ENCODE data around the gene PES1.
"Not testable (repeated sequence)": the region's sequence is repeated elsewhere in the genome, so short reads cannot be mapped to it uniquely, and the experiment has no call there.

Gene PES1

DNA sequence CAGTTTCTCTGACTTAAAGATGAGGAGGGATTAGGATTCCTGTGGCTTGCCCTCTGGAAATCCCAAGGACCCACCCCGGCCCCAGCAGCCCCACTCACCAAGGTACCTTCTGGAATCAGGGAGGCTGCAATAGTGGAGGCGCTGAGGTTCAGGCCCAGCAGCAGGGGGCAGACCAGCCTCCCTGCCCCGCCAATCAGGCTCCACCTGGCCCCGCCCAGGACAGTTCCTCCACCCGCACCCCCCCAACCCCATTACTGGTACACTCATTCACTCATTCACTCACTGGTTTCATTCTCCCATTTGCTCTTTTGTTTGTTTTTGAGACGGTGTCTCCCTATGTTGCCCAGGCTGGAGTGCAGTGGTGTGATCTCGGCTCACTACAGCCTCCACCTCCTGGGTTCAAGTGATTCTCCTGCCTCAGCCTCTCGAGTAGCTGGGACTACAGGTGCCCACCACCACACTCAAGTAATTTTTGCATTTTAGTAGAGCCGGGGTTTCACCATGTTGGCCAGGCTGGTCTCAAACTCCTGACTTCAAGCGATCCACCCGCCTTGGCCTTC is 31.0 kb downstream of the PES1 start:
- not testable (repeated sequence) for DNase-seq (ENCODE audit: low read depth); H3K4me3 ChIP-seq (ENCODE audit: low read length)
- TF ChIP-seq, protein P1, sequence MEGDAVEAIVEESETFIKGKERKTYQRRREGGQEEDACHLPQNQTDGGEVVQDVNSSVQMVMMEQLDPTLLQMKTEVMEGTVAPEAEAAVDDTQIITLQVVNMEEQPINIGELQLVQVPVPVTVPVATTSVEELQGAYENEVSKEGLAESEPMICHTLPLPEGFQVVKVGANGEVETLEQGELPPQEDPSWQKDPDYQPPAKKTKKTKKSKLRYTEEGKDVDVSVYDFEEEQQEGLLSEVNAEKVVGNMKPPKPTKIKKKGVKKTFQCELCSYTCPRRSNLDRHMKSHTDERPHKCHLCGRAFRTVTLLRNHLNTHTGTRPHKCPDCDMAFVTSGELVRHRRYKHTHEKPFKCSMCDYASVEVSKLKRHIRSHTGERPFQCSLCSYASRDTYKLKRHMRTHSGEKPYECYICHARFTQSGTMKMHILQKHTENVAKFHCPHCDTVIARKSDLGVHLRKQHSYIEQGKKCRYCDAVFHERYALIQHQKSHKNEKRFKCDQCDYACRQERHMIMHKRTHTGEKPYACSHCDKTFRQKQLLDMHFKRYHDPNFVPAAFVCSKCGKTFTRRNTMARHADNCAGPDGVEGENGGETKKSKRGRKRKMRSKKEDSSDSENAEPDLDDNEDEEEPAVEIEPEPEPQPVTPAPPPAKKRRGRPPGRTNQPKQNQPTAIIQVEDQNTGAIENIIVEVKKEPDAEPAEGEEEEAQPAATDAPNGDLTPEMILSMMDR (conservative IDR thresholded peaks at IDR 0.05; ENCODE audit: low read depth, low read length), result peak; percentile 20

DNA sequence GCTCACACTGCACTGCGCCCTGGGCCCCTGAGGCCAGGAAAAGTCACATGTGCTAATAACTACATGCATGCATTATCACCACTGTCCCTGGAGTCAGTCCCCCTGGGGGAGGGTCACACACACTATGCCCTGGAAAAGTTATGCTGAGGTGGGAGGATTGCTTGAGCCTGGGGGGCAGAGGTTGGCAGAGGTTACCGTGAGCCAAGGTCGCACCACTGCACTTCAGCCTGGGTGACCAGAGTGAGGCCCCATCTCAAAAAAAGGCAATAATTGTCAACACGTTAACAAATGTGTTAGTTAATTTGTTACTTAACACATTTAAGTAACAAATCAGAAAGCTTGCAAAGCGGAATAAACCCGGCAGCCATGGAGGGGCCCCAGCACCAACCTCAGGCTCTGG is 31.8 kb downstream of the PES1 start:
- DNase-seq (ENCODE audit: low read depth), result no peak
- TF ChIP-seq, protein P1 (conservative IDR thresholded peaks at IDR 0.05; ENCODE audit: low read depth, low read length), result no peak
- no peak overlapping the region for H3K4me3 ChIP-seq (ENCODE audit: low read length)

DNA sequence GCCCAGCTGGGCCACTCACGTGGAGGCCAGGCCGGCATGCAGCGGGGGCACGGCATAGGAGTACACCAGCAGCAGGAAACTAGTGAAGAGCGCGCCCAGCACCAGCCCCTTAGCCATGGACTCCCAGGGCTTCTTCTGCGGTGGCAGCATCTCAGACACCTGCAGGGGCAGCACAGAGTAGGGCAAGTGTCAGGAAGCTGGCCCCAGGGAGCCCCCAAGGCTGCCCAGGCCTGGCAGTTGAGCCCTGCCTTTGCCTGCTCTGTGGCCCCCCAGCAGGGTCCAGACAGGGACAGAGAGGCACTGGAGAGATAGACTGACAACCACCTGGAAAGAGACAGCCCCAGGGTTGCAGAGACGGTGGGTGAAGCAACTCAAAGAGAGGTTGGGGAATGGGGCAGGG is 34.5 kb downstream of the PES1 start:
- TF ChIP-seq, protein P1 (conservative IDR thresholded peaks at IDR 0.05; ENCODE audit: low read depth, low read length), result no peak
- DNase-seq (ENCODE audit: low read depth), result no peak
- H3K4me3 ChIP-seq (ENCODE audit: low read length), result no peak overlapping the region

DNA sequence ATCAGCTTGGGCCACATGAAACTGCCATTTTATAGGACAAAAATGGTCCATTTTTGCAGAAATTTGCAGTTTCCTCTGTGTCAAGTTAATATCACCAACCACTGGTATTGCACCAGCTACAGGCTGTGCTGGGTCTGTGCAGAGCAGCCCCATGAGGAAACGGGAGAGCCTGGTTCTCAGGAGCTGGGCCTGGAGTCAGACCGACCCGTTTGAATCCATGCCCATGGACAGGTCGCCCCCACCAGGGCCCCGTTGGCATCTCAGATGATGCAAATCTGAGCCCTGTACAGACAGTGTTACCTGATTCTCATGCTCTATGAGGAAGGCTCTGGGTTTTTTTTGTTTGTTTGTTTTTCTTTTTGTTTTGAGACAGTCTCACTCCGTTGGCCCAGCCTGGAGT is 35.3 kb downstream of the PES1 start:
- TF ChIP-seq, protein P1 (conservative IDR thresholded peaks at IDR 0.05; ENCODE audit: low read depth, low read length), result peak; percentile 22
- DNase-seq (ENCODE audit: low read depth), result no peak
- H3K4me3 ChIP-seq (ENCODE audit: low read length), result no peak overlapping the region

DNA sequence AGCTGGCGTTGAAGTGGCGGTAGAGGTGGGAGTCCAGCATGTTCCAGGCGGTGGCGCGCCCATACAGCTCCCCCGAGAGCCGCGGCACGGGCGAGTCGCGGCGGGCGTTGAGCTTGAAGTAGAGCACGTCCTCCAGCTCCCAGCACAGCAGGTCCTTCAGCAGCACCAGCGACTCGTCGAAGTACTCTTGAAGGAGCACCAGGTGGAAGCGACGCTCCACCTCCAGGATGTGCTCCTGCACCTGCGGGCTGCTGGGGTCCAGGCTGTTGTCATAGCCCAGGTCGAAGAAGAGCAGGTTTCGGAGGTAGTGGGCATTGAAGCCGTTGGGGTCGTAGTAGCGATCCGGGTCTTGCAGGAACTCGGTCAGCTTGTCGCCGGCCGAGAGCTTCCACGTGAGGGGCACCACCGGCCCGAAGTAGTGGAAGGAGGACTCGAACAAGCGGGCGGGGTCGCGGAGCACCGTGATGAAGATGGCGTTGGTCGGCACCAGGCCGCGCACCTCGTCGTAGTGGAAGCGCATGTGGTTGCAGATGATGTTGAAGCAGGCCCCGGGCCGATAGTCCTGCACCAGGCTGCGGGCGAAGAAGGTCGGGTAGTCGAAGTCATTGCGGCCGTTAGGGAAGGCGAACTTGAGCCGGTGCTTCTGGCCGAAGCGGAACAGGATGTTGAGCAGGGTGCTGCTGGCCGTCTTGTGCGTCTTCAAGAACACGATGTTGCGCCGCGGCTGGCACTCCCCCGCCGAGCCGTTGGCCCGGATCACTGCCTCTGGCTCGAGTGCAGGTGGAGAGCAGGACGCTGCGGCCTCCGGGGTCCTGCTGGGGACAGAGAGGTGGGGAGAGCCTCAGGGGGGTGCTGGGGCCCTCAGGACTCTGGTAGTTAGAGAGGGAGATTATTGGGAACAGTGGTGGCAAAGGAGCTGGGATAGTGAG is 36.2 kb downstream of the PES1 start:
- TF ChIP-seq, protein P1 (conservative IDR thresholded peaks at IDR 0.05; ENCODE audit: low read depth, low read length), result no peak
- no peak overlapping the region for H3K4me3 ChIP-seq (ENCODE audit: low read length)
- DNase-seq (ENCODE audit: low read depth), result no peak

DNA sequence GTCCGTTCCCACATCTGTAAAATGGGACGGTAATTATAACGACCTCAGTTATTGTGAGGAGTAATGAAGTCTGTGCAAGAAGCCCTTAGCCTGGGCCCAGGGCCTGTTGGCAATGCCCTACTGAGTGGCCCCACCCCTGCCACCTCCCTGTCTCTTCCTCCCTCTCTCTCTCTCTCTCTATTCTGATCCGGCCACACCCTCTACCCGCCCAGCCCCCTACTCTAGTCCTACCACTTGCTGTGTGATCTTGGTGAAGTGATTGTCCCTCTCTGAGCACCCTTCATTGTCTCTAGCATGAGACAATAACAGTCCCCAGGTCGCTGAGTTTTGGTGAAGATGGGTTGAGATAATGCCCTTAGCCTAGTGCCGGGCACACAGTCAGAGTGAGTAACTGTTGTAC is 37.7 kb downstream of the PES1 start:
- no peak overlapping the region for H3K4me3 ChIP-seq (ENCODE audit: low read length)
- no peak for DNase-seq (ENCODE audit: low read depth)
- TF ChIP-seq, protein P1 (conservative IDR thresholded peaks at IDR 0.05; ENCODE audit: low read depth, low read length), result no peak

DNA sequence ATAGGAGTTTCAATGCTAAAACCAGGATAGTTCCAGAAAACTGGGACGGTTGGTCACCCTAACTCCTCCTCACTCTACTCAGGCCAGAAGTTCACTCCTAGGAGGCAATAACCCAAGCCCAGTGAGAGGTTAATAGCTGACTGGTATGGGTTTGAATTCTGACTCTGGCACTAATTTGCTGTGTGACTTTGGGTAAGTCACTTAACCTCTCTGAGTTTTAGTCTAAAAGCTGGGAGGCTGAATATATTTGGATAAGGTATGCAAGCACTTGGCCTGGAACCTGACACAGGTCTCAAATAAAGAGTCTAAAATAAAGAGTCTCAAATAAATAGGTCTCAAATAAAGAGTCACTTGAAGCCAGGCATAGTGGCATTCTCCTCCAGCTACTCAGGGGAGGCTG is 39.0 kb downstream of the PES1 start:
- no peak for DNase-seq (ENCODE audit: low read depth)
- TF ChIP-seq, protein P1 (conservative IDR thresholded peaks at IDR 0.05; ENCODE audit: low read depth, low read length), result no peak
- H3K4me3 ChIP-seq (ENCODE audit: low read length), result no peak overlapping the region

DNA sequence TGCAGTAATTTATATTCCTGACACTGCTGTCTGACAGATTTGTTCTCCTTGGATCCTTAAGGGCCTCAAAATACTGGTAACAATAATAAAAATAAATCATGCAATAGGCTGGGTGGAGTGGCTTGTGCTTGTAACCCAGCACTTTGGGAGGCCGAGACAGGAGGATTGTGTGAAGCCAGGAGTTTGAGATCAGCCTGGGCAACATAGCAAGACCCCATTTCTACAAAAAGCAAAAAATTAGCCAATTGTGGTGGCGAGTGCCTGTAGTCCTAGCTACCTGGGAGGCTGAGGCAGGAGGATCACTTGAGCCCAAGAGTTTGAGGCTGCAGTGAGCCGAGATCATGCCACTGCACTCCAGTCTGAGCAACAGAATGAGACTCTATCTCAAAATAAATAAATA is 39.9 kb downstream of the PES1 start:
- DNase-seq (ENCODE audit: low read depth); H3K4me3 ChIP-seq (ENCODE audit: low read length): not testable (repeated sequence)
